ENCODE measurements around the gene UPK3A.

DNA sequence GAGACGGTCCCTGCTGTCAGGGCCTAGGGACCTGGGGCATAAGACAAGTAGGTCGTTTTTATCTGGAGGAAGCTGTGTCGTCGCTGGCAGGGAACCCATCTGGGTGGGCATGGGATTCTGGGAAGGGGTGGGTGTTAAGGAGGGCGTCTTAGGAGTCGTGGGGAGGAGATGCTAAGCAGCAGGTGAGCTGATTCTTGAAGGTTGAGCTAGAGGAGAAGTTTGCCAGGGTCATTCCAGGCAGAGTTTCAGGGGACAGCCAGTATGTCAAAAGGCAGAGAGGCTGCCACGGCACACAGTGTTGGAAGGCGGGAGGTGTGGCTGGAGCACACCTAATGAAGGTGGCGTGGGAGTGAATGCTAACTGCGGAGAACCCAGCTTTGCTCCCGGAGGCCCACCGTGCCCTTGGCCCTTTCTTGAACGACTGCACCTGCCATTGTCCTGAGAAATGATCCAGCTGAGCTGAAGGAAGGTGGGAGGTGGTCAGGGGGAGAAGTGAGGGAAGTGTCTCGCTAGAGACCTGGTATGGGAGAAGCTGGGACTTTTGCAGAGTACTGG, 26.3 kb downstream of the UPK3A start:
- TF ChIP-seq POLR2A (IDR thresholded peaks at IDR 0.05): no peak
- TF ChIP-seq CTCF (IDR thresholded peaks at IDR 0.05): no peak
